Activated naive CD8-positive, alpha-beta T cell treated with anti-CD3 and anti-CD28 coated beads for 36 hours (primary cell): ENCODE measurements around the gene DEFB112. TPM values are rescaled to one million over a fixed set of nuclear protein-coding genes. Genes with fewer than 3 reads are reported as not detected.

Source experiments
- DNase-seq: peaks from one replicate; pipeline ENCODE4 v3.0.0; 2021
- H3K27ac Mint-ChIP-seq: one replicate; pipeline ENCODE4 v1.8.0; 2022; ENCODE audit warnings: mild to moderate bottlenecking, moderate library complexity, mixed read lengths
- H3K27me3 Mint-ChIP-seq: one replicate; pipeline ENCODE4 v1.8.0; 2022; ENCODE audit warnings: mild to moderate bottlenecking, mixed read lengths
- H3K36me3 Mint-ChIP-seq: one replicate; pipeline ENCODE4 v1.8.0; 2021; ENCODE audit warnings: mild to moderate bottlenecking, mixed read lengths
- H3K4me1 Mint-ChIP-seq: one replicate; pipeline ENCODE4 v1.8.0; 2021; ENCODE audit warnings: mixed read lengths
- H3K4me3 Mint-ChIP-seq: one replicate; pipeline ENCODE4 v1.8.0; 2022; ENCODE audit warnings: mild to moderate bottlenecking, moderate library complexity, mixed read lengths
- H3K9me3 Mint-ChIP-seq: one replicate; pipeline ENCODE4 v1.8.0; 2022; ENCODE audit warnings: mixed read lengths
- total RNA-seq, 2 experiments: library from RNA; stranded (reverse); gene quantifications; one replicate each; pipeline ENCODE4 v1.2.3, GENCODE V29; 2021

Gene DEFB112
- total RNA-seq, 2 experiments from 2014 or later = not detected

DNA sequence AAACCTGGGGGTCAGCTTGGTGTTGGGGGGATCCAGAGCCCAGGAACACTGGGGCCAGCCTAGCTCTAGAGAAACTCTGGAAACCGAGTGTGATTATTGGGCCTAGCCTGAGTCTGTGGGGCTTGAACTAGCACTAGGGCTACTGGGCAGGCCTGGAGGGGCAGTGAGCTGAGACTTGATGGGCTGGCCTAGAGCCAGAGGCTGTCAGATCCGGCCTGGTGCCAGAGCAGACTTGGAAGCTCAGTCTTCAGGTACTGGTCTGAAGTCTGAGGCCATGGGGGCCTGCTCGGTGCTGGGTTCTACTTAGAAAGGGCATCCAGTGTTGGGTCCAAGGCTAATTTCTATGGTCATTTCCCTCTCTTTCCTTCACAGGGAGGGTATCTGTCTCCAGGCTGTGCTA lies 2.7 kb downstream of the DEFB112 start:
- Mint-ChIP-seq H3K4me3 (no peak overlapping the region), H3K27me3 (no peaks in the 10 kb centered on the region), H3K4me1 (no peaks in the 10 kb centered on the region), H3K9me3 (no peaks in the 10 kb centered on the region), H3K27ac (no peak overlapping the region), H3K36me3 (no peaks in the 10 kb centered on the region)
- DNase-seq = no peak

DNA sequence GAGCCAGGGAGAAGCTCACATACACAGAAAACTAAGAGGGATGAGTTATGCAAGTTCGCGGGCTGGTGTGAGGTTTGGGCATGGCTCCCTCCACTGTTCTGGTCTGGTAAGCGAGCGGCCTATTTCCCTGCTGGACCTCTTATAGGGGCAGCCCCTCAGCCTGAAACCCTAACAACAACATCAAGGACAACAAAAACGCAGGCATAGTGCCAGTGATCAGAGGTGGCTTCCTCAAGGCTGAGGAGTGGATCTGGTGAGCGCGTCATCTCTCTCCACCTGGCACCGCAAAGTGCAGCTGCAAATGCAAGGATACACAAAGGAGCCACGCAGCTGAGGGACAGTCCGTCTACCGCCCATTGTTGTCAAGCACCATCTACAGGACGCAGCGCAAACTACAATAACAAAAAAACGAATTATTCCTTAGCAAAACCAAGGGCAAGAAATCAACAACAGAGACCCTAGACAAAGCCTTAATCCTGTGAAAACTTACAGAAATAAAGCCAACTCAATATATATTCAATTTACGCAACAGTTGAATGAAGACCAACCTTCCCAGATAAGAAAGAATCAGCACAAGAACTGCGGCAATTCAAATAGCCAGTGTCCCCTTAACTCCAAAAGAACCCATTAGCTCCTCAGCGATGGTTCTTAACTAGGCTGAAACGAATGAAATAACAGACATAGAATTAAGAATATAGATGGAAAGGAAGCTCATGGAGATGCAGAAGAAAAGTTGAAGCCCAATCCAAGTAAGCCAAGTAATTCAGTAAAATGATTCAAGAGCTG lies 18.8 kb downstream of the DEFB112 start:
- no peak overlapping the region for H3K4me3 Mint-ChIP-seq
- H3K9me3 Mint-ChIP-seq = peaks cover 8% of the 10 kb centered on the region
- H3K27ac Mint-ChIP-seq = no peak overlapping the region
- DNase-seq = no peak
- H3K27me3 Mint-ChIP-seq = no peaks in the 10 kb centered on the region
- no peaks in the 10 kb centered on the region for H3K4me1 Mint-ChIP-seq
- H3K36me3 Mint-ChIP-seq = no peaks in the 10 kb centered on the region

- Mint-ChIP-seq H3K27ac (no peak overlapping the region), H3K4me3 (no peak overlapping the region), H3K4me1 (no peaks in the 10 kb centered on the region), H3K36me3 (no peaks in the 10 kb centered on the region), H3K27me3 (no peaks in the 10 kb centered on the region), H3K9me3 (peaks cover 8% of the 10 kb centered on the region)
- DNase-seq = no peak
Observed at GRCh38 chr6:50030350-50030749, 19.4 kb downstream of the DEFB112 start.

DNA sequence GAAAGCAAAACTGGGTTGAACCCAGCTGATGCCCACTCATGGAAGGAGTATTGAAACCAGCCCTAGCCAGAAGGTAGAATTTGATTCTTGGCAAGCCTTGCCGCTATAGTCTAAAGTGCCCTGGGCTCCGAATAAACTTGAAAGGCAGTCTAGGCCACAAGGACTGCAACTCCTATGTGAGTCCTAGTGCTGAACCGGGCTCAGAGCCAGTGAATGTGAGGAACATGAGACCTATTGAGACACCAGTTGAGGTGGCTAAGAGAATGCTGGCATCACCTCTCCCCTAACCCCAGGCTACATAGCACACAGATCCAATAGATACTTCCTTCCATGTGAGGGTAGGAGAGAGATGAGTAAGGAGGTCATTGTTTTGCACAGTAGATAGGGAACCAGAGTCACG lies 24.5 kb downstream of the DEFB112 start:
- H3K9me3 Mint-ChIP-seq = peaks cover 3% of the 10 kb centered on the region
- H3K36me3 Mint-ChIP-seq = no peaks in the 10 kb centered on the region
- no peak overlapping the region for H3K4me3 Mint-ChIP-seq
- H3K27ac Mint-ChIP-seq = no peak overlapping the region
- H3K4me1 Mint-ChIP-seq = no peaks in the 10 kb centered on the region
- no peaks in the 10 kb centered on the region for H3K27me3 Mint-ChIP-seq
- DNase-seq = no peak

DNA sequence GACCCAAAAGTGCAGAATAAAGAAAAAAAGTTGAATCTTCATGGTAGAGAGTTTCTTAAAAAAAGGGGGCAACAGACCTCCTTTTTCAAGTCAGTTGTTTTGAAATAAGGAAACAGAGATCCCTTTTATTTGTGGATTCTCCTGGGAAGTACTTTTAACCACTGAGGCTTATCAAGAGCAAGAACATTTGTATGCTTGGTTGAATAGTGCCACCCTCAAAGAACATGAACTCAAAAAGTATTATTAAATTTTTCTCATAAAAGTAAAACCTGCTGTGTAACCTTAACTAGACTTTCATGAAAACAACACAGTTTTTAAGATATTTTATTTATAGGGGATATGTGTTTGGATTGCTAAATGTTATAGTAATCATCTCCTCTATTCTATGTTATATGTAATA lies 27.8 kb downstream of the DEFB112 start, which contains the start of gene DEFB110:
Gene DEFB110, minus strand, starts transcription at position 101 of the 400 bp plus-strand sequence. Its CDS starts 59 bp downstream, at position 42.
- no peak for DNase-seq
- Mint-ChIP-seq H3K4me3 (no peak within 1 kb of the TSS), H3K9me3 (peaks cover 3% of the 10 kb centered on the region), H3K27me3 (no peaks in the 10 kb centered on the region), H3K27ac (no peak within 1 kb of the TSS), H3K36me3 (no peaks in the 10 kb centered on the region), H3K4me1 (no peaks in the 10 kb centered on the region)

DNA sequence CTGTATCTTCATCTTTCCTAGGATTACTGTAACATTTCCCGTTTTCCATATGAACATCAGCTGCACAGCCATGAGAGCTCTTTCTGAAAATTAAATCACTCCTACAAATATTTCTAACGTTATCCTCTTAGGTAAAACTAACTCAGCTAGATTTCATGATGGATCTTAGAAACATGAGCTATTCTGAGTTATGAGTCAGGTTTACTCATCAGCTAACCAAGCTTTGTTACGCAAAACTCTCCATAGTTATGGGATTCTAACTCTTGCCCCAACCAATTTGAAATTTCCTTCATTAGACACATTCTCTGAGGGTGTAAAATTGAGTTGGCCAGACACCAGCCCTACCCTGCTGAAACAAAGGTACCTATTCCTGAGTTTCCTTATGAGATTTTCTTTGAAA lies 41.9 kb downstream of the DEFB112 start:
- DNase-seq = no peak
- no peaks in the 10 kb centered on the region for H3K27me3 Mint-ChIP-seq
- no peak overlapping the region for H3K4me3 Mint-ChIP-seq
- H3K36me3 Mint-ChIP-seq = no peaks in the 10 kb centered on the region
- no peaks in the 10 kb centered on the region for H3K4me1 Mint-ChIP-seq
- no peak overlapping the region for H3K27ac Mint-ChIP-seq
- H3K9me3 Mint-ChIP-seq = no peaks in the 10 kb centered on the region

- Mint-ChIP-seq H3K27me3 (no peaks in the 10 kb centered on the region), H3K4me1 (no peaks in the 10 kb centered on the region), H3K9me3 (no peaks in the 10 kb centered on the region)
Observed at GRCh38 chr6:50003139-50003538, 46.6 kb downstream of the DEFB112 start.

GRCh38 chr6:49995278-49995677 lies 54.5 kb downstream of the DEFB112 start:
- Mint-ChIP-seq H3K27ac (no peak overlapping the region), H3K36me3 (no peaks in the 10 kb centered on the region), H3K27me3 (no peaks in the 10 kb centered on the region), H3K4me3 (no peak overlapping the region), H3K9me3 (no peaks in the 10 kb centered on the region), H3K4me1 (no peaks in the 10 kb centered on the region)
- DNase-seq = no peak

More at GRCh38 chr6:50003139-50003538, 46.6 kb downstream of the DEFB112 start:
- H3K36me3 Mint-ChIP-seq = no peaks in the 10 kb centered on the region
- H3K4me3 Mint-ChIP-seq = no peak overlapping the region
- DNase-seq = no peak
- no peak overlapping the region for H3K27ac Mint-ChIP-seq

Other genes with a start within 250 kb of the DEFB112 start
- not detected for gene CRISP1, start 183.4 kb downstream of the DEFB112 start, total RNA-seq
- gene DEFB114, start 85.8 kb downstream of the DEFB112 start, total RNA-seq = not detected
- gene DEFB113, start 80.3 kb downstream of the DEFB112 start, total RNA-seq = not detected
- not detected for gene DEFB110, start 27.9 kb downstream of the DEFB112 start, total RNA-seq